HG03108 (cell line): ENCODE results near the gene UBALD1.
A peak's percentile ranks its signal among the peaks of the same experiment; 100 is the strongest.

Experiments
- ATAC-seq: cut with Tn5 transposase; IDR thresholded peaks from one replicate; pipeline ENCODE4 v1.9.1; 2021; ENCODE audit warnings: moderate library complexity; ENCODE audit not compliant: unreplicated experiment

Gene UBALD1

DNA sequence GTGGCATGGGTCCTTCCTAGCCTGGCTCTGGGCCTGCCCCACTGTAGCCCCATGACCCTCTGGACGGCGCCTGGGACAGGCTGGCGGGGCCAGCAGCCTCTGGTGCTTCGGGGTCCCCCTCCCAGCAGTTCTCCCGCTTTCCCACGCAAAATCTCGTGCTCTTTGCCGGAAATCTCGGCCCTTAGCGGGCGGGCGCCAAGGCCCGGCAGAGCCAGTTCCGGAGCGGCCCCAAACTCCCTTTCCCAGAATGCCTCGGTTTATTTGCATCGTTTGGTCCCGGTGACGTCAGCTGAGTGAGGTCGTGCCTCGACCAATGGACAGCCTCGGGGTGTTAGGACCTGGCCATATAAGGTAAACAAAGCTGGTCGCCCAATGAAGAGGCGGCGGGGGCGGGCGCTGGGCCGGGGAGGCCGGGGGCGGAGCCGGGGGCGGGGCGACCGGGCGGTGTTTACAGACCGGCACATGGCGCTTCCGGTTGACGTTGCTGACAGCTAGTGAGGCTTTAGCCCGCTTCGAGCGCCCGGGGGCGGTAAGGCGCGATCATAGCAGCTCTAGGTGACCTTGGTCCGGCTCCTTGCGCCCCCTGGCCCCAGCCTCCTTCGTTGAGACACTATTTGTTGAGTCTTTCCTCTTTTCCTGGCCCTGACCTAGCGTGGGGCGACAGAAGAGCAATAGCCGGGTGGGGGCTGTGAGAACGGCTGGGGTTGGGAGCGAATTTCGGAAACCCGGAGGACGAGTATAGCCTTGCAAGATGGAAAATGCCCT lies 1.5 kb upstream of the UBALD1 start:
- peak; percentile 62 for ATAC-seq

DNA sequence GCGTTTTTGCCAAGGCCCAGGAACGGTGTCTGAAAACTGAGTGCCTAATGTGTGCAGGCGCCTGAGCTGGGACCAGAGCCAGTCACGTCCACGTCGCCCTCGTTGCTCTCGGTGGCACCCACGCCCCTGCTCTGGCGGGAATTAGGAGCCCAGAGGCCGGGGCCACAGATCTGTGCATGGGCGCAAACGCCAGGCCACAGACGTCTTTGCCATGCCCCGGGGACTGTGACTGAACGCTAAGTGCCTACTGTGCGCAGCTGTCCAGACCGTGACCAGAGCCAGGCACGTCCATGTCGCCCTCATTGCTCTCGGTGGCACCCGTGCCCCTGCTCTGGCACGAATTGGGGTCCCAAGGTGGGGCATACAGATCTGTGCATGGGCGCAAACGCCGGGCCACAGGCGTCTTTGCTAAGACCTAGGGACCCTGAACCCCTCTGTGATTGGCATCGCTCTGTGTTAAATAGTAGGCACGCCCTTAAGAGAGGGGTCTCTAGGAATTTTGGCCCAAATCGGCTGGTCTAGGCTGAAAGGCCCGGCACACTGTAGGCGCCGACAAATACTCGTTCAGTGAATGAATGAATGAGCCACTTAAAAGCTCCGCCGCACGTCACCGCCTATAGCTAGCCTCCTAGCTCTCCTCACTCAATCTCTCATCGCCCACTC lies 827 bp upstream of the UBALD1 start:
- ATAC-seq, result no peak

DNA sequence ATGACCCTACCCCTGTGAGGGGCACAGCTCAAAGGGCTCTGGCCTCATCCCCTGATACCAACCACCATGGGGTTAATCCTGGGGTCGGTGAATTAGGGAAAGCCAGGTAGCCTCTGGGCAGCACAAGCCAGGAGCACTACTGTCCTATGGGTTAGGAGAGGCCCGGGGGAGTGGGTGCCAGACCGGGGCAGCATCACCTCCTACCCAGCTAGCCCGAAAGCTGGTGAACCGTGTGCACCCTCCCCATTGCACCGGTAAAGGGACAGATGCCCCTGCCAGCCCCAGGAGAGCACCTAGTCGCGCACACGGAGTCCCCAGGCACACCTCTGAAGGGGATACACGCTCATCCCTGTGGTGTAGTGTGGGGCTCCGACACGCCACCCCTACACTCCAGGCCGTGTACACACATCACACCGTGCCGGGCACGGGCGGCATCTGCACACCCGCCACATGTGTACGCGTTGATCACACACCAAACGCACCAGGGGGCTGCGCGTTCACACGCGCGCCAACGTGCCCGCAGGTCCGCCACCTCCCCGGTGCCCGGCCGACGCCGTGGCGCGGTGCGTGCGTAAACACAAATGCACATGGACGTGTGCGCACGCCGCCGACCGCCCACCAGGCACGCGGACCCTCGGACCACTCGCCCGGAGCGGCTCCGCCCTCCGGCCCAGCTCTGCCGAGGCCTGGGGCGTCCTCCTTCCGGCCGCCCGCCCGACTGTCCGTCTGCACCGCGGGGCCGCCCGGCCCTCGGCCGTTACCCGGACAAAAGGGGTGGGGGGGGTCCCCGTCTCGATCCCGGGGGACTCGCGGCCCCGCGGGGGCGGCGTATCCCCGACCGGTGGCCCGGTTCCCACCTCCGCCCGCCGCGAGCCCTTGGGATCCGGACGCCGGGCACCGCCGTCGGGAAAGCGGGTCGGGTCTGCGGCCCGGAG lies 785 bp downstream of the UBALD1 start:
- ATAC-seq, result no peak

DNA sequence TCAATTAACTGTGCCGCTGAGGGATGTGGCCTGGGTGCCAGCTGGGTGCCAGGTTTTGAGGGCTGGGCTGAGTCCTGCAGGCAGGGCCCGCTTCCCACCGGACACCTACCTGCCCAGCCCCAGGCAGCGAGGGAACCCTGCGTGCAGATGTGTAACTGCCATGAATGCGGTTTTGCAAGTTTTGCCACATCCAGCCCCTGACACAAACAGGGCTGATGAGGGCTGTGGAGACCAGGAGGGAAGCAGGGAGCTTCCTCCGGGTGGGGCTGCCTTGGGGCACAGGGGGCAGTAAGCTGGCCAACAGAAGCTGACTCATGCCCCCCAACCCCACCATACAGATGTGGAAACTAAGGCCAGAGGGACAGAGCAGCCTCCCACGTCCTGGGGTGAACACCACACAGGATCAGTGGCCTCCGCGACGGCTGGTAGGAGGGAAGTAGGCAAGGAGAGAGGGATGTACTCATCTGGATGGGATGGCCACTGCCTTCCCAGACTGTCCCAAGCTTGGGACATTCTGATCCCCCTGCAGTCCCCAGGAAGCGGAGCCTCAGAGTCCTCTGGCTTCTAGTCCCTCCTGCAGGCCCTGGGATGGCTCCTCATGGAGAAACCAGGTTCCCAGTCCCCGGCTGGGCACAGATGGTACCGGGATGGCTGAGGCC lies 1.6 kb downstream of the UBALD1 start:
- ATAC-seq, result no peak

DNA sequence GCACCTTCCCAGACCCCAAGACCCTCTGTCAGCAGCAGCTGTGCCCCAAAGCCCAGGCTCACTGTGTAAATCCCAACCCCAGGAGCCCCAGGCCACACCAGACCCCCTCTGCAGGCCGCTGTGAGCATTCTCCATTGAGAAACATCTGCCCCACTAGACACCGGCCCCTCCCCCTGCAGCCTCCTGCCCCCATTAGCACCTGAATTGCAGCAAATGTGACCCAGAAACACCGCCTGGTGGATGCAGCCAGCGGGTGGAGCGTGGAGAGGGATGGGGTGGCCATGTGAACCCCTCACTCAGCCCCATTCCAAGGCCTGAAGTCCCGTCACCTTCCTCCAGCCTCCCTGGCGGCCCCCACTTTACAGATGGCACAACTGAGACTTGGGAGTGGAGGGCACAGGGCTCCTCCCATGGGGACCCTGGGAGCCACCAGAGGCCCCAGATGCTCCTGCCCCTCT lies 2.2 kb downstream of the UBALD1 start:
- ATAC-seq, result no peak

- ATAC-seq, result no peak
Measured at GRCh38 chr16:4611337-4612021, 3.2 kb downstream of the UBALD1 start.

- ATAC-seq, result no peak
Measured at GRCh38 chr16:4610011-4611005, 4.4 kb downstream of the UBALD1 start.

DNA sequence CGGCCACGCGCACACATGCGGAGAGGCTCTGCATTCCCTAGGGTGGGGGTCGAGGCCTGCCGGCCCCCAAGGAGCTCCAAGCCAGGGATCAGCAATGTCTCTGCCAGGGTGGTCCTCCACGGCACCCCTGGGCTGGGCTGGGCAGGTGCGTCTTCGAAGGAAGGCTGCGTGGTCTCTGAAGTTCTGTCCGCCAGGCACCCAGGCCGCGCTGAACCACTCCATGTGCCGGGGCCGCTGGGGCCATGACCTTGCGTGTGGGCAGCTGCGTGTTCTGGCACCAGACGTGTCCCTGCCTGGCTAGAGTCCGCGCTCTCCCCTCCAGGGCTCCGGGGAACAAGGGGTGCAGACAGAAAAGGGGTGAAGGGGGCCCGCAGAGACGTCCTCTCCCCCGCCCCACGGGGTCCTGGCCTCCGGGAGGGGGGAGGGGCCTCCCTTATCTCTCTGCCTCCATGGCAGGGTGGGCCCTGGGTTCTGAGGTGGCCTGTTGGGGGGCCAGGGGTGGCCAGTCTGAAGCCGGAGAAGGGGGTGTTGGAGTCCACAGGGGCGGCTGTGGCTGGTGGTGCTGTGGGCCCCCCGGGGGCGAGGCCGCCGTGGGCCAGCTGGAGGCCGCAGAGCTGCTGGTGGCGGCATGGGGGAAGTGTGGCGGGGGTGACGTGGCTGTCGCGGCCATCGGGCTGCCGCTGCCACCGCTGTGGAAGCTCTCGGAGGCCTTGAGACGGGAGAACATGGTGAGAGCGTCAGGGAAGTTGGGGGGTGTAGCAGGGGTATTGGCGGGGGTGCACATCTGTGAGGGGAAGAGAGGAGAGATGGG lies 5.3 kb downstream of the UBALD1 start:
- ATAC-seq, result no peak

- ATAC-seq, result no peak
Measured at GRCh38 chr16:4608704-4608980, 6.0 kb downstream of the UBALD1 start.

GRCh38 chr16:4607841-4608703 lies 6.6 kb downstream of the UBALD1 start:
- no peak for ATAC-seq

- ATAC-seq, result no peak
Measured at GRCh38 chr16:4606354-4606753, 8.3 kb downstream of the UBALD1 start.

- ATAC-seq, result no peak
Measured at GRCh38 chr16:4604401-4604800, 10.3 kb downstream of the UBALD1 start.

DNA sequence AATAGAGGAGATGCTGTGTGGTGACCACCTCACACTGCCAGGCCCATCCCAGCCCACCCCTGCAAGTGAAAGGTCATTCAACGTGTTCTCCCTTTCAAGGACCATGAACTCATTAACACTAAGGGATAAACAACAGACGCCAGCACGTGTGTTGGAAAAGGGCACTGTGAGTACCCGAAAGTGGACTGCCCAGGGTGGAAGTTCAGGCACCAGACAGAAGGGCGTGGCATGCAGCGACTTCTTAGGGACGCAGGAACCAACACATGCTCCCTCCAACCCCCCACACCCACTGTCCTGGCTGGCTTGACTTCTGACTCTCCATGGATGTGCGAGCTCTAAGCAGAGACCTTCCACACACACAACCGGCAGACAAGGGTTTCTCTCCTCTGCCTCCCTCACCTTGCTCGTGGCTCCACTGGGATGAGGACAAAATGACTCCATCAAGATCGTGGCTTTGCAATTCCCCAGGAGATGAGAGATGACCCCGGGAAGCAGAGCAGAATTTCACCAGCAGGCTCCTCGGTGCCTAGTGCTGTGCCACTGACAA lies 11.0 kb downstream of the UBALD1 start:
- no peak for ATAC-seq

GRCh38 chr16:4602331-4602730 lies 12.4 kb downstream of the UBALD1 start:
- no peak for ATAC-seq

- no peak for ATAC-seq
Measured at GRCh38 chr16:4601864-4602186, 12.9 kb downstream of the UBALD1 start.

DNA sequence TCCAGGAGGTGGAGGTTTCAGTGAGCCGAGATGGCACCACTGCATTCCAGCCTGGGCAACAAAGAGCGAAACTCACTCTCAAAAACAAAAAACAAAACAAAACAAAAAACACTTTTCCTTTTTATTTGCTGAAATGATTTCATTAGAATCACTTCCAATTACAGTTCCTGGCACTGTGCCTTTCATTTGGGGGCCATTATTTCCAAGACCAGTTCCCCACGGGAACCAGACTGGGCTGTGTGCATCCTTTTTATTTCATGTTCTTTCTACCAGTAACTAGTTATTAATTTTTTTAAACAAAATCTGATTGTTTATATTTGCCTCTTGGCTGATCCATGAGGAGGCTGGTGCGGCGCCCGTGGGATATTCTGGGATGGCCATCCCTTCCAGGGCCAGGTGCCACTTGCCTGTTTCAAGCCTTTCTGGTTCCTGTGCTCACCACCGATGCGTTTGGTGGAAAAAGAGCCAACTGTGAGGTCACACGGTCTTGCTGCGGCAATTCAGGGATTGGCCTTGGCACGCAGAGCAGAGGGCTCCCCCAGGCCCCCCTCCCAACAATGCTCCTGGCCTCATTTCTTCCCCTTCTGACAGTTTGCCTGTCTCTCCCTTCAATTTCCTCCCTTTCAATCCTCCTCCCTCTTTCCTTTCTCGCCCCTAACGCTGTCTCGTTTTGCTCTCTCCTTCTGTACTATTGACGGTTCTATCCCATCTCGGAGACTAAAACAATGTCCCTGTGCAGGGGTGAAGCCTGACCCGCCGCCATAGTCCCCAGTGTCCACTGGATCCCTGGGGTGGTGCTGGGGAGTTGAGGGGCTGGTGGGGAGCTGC lies 13.4 kb downstream of the UBALD1 start:
- no peak for ATAC-seq

- ATAC-seq, result no peak
Measured at GRCh38 chr16:4599545-4599944, 15.1 kb downstream of the UBALD1 start.
